CD14-positive monocyte (primary cell): ENCODE measurements around the gene FAM135A. TPM values are rescaled to one million over a fixed set of nuclear protein-coding genes. Genes with fewer than 3 reads are reported as not detected.
A peak's percentile ranks its signal among the peaks of the same experiment; 100 is the strongest.

Experiments used
- DNase-seq, 3 donors: peaks; one replicate each; pipeline ENCODE4 v3.0.0-alpha.2; 2011 to 2022
- H2AFZ ChIP-seq: 2 replicates; pipeline ENCODE4 v1.6.0; 2012; ENCODE audit warnings: mild to moderate bottlenecking, low read depth, low read length, inconsistent platforms; ENCODE audit not compliant: insufficient read depth, poor library complexity, severe bottlenecking
- H3K27ac ChIP-seq, 2 donors: 1 replicate in 1 of 2; 2 replicates in 1 of 2; pipeline ENCODE4 v1.5.1; 2012 to 2013; ENCODE audit warnings: low read length in 2 of 2, control low read depth in 1 of 2, inconsistent platforms in 1 of 2, low read depth in 1 of 2, mild to moderate bottlenecking in 1 of 2
- H3K27me3 ChIP-seq, 2 donors: one replicate each; pipeline versions ENCODE4 v1.6.0 to v1.6.1; 2011 to 2013; ENCODE audit warnings: low read length in 2 of 2; ENCODE audit not compliant: control insufficient read depth in 2 of 2, insufficient read depth in 2 of 2
- H3K36me3 ChIP-seq, 2 donors: replicated peaks in 1 of 2; 1 replicate in 1 of 2; 2 replicates in 1 of 2; pipeline versions ENCODE4 v1.5.1 to v1.6.1; 2012 to 2013; ENCODE audit warnings: low read length in 2 of 2, control low read depth in 1 of 2, inconsistent platforms in 1 of 2, mild to moderate bottlenecking in 1 of 2; ENCODE audit not compliant: insufficient read depth in 2 of 2, control insufficient read depth in 1 of 2
- H3K4me1 ChIP-seq, 2 donors: 1 replicate in 1 of 2; 2 replicates in 1 of 2; pipeline versions ENCODE4 v1.5.1 to v1.6.1; 2012 to 2013; ENCODE audit warnings: low read length in 2 of 2, control low read depth in 1 of 2, inconsistent platforms in 1 of 2, mild to moderate bottlenecking in 1 of 2, moderate library complexity in 1 of 2; ENCODE audit not compliant: insufficient read depth in 2 of 2, control insufficient read depth in 1 of 2
- H3K4me2 ChIP-seq: replicated peaks from 2 replicates; pipeline ENCODE3; 2012; ENCODE audit warnings: low read length, moderate library complexity, mild to moderate bottlenecking; ENCODE audit not compliant: poor library complexity, severe bottlenecking; ENCODE audit errors: extremely low read depth
- H3K4me3 ChIP-seq, 3 experiments: fragments of 200-600 bp in 1 of 3; sonication (generic) in 1 of 3; replicated peaks in 1 of 3; 1 replicate in 2 of 3; 2 replicates in 1 of 3; pipeline ENCODE4 v1.5.1; 2011 to 2013; ENCODE audit warnings: low read length in 3 of 3, mild to moderate bottlenecking in 3 of 3, control low read depth in 2 of 3, low read depth in 2 of 3, inconsistent platforms in 1 of 3, moderate library complexity in 1 of 3
- H3K79me2 ChIP-seq: 2 replicates; pipeline ENCODE4 v1.6.0; 2012; ENCODE audit warnings: mild to moderate bottlenecking, control low read depth, inconsistent platforms, low read length, moderate library complexity; ENCODE audit not compliant: insufficient read depth
- H3K9ac ChIP-seq: 2 replicates; pipeline ENCODE4 v1.6.0; 2017; ENCODE audit warnings: low read length, mild to moderate bottlenecking; ENCODE audit not compliant: insufficient read depth, poor library complexity, severe bottlenecking
- H3K9me3 ChIP-seq, 2 donors: replicated peaks in 1 of 2; 1 replicate in 1 of 2; 2 replicates in 1 of 2; pipeline versions ENCODE4 v1.5.1 to v1.6.1; 2012 to 2013; ENCODE audit warnings: low read length in 2 of 2, control low read depth in 1 of 2; ENCODE audit not compliant: control insufficient read depth in 1 of 2, insufficient read depth in 1 of 2
- H4K20me1 ChIP-seq: 2 replicates; pipeline ENCODE4 v1.6.0; 2012; ENCODE audit warnings: mild to moderate bottlenecking, low read length, control low read depth, moderate library complexity; ENCODE audit not compliant: insufficient read depth
- H3K27ac Mint-ChIP-seq, 7 donors: one replicate each; pipeline ENCODE4 v1.8.0; 2020; ENCODE audit warnings: mild to moderate bottlenecking in 7 of 7, mixed read lengths in 7 of 7, moderate library complexity in 6 of 7, inconsistent platforms in 2 of 7
- H3K27me3 Mint-ChIP-seq, 3 donors: one replicate each; pipeline ENCODE4 v1.8.0; 2021 to 2022; ENCODE audit warnings: low read depth in 3 of 3, mild to moderate bottlenecking in 3 of 3, mixed read lengths in 3 of 3, moderate library complexity in 3 of 3, inconsistent platforms in 1 of 3
- H3K36me3 Mint-ChIP-seq, 2 donors: one replicate each; pipeline ENCODE4 v1.8.0; 2020; ENCODE audit warnings: mixed read lengths in 2 of 2, inconsistent platforms in 1 of 2, mild to moderate bottlenecking in 1 of 2
- H3K4me1 Mint-ChIP-seq: one replicate; pipeline ENCODE4 v1.8.0; 2020; ENCODE audit warnings: mild to moderate bottlenecking, mixed read lengths
- H3K4me3 Mint-ChIP-seq, 2 donors: one replicate each; pipeline ENCODE4 v1.8.0; 2020; ENCODE audit warnings: mild to moderate bottlenecking in 2 of 2, mixed read lengths in 2 of 2, moderate library complexity in 1 of 2
- H3K9me3 Mint-ChIP-seq, 7 donors: one replicate each; pipeline ENCODE4 v1.8.0; 2020 to 2022; ENCODE audit warnings: mixed read lengths in 7 of 7, mild to moderate bottlenecking in 6 of 7, moderate library complexity in 6 of 7, inconsistent platforms in 2 of 7
- WGBS: methylation state at CpG from one replicate; pipeline ENCODE4 v1.1.5; 2013; ENCODE audit warnings: missing lambda C conversion rate; ENCODE audit not compliant: insufficient coverage; 5-methylcytosine and 5-hydroxymethylcytosine counted together
- intact Hi-C, 2 donors: fragments of 100-400 bp; cut with micrococcal nuclease; formaldehyde crosslinking; loops; one replicate each; pipeline versions ENCODE4 v1.15.0 to v1.15.1; 2023
- polyA plus RNA-seq, 3 donors: library from polyadenylated mRNA; depleted of rRNA in 1 of 3; unstranded in 2 of 3; stranded (reverse) in 1 of 3; fragments of 300-500 nt in 2 of 3; fragments of >200 nt in 1 of 3; fragmentation: Illumina TruSeq in 2 of 3; gene quantifications; 1 replicate in 2 of 3; 2 replicates in 1 of 3; pipeline ENCODE4 v1.2.3, GENCODE V29; 2012 to 2021
- TF ChIP-seq, protein P1 (sequence below): fragments of 200-600 bp; IDR thresholded peaks from one replicate; pipeline ENCODE4 v1.8.0; 2022; ENCODE audit warnings: antibody characterized with exemption, mild to moderate bottlenecking

Gene FAM135A
- polyA plus RNA-seq, 3 donors = 4.1 to 10.3 (median 5.4) TPM

DNA sequence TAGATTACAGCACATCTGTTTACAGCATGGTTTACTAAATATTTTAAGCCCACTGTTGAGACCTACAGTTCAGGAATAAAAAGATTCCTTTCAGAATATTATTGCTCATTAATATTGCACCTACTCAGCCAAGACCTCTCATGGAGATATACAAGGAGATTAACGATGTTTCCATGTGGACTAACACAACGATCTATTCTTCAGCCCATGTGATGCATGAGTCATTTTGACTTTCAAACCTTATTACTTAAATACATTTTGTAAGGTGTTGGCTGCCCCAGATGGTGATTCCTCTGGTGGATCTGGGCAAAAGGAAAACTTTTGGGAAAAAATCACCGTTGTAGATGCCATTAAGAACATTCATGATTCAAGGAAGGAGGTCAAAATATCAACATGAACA, 105.4 kb downstream of the FAM135A start:
- Mint-ChIP-seq H3K9me3 (no peaks in the 10 kb centered on the region), H3K36me3 (peaks cover 4 to 8% of the 10 kb centered on the region in 2 donors), H3K4me3 (no peak overlapping the region), H3K27ac (no peak overlapping the region), H3K27me3 (peaks cover 0 to 2% (median 2%) of the 10 kb centered on the region in 3 donors), H3K4me1 (no peaks in the 10 kb centered on the region)
- Histone ChIP-seq H3K4me1 (no peaks in the 10 kb centered on the region), H3K27me3 (no peaks in the 10 kb centered on the region), H3K9ac (no peak overlapping the region), H3K27ac (no peak overlapping the region), H4K20me1 (no peaks in the 10 kb centered on the region), H2AFZ (no peak overlapping the region), H3K36me3 (peaks cover 6 to 16% of the 10 kb centered on the region in 2 donors), H3K79me2 (no peaks in the 10 kb centered on the region), H3K4me2 (no peak overlapping the region), H3K4me3 (no peak overlapping the region), H3K9me3 (no peaks in the 10 kb centered on the region)
- intact Hi-C loops = no loop called here
- 100% methylated on average over 1 of the region's 3 CpGs for WGBS
- DNase-seq = no peak
- TF ChIP-seq, protein P1, sequence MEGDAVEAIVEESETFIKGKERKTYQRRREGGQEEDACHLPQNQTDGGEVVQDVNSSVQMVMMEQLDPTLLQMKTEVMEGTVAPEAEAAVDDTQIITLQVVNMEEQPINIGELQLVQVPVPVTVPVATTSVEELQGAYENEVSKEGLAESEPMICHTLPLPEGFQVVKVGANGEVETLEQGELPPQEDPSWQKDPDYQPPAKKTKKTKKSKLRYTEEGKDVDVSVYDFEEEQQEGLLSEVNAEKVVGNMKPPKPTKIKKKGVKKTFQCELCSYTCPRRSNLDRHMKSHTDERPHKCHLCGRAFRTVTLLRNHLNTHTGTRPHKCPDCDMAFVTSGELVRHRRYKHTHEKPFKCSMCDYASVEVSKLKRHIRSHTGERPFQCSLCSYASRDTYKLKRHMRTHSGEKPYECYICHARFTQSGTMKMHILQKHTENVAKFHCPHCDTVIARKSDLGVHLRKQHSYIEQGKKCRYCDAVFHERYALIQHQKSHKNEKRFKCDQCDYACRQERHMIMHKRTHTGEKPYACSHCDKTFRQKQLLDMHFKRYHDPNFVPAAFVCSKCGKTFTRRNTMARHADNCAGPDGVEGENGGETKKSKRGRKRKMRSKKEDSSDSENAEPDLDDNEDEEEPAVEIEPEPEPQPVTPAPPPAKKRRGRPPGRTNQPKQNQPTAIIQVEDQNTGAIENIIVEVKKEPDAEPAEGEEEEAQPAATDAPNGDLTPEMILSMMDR = no peak

DNA sequence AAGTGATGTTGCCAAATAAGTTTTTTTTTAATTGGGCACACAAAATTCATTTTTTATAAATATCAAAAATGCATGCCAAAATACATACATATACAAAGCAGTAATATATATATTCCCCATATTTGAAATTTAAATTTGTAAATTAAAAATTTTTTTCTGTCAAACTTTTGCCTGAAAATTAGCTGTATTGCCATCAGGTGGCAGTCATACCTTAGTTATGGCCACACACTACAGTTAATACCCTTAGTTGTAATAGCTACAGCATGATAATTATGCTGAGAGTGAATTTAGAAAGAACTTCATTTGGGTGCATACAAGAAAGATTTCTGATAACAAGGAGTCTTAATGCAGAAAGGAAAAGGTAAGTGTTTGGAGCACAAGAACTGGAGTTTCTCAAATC, 107.3 kb downstream of the FAM135A start:
- no peaks in the 10 kb centered on the region for H3K4me1 ChIP-seq
- peaks cover 0 to 2% (median 0%) of the 10 kb centered on the region in 3 donors for H3K27me3 Mint-ChIP-seq
- no peak overlapping the region for H3K27ac Mint-ChIP-seq
- H3K9ac ChIP-seq = no peak overlapping the region
- no peak overlapping the region for H2AFZ ChIP-seq
- TF ChIP-seq, protein P1 = peak; percentile 58
- H3K4me3 ChIP-seq = no peak overlapping the region
- no peaks in the 10 kb centered on the region for H3K9me3 ChIP-seq
- DNase-seq = peak; percentile 1 to 24 (median 8)
- no peak overlapping the region for H3K4me3 Mint-ChIP-seq
- no peaks in the 10 kb centered on the region for H4K20me1 ChIP-seq
- no peak overlapping the region for H3K4me2 ChIP-seq
- no peaks in the 10 kb centered on the region for H3K9me3 Mint-ChIP-seq
- H3K79me2 ChIP-seq = no peaks in the 10 kb centered on the region
- peaks cover 14 to 17% of the 10 kb centered on the region in 2 donors for H3K36me3 Mint-ChIP-seq
- no peak overlapping the region for H3K27ac ChIP-seq
- no peaks in the 10 kb centered on the region for H3K27me3 ChIP-seq
- intact Hi-C loops = loop anchor here (2.0 to 10.0 kb wide), 4 partner anchors 162 to 364 kb away; no protein-coding TSS in a partner anchor
- H3K4me1 Mint-ChIP-seq = no peaks in the 10 kb centered on the region
- peaks cover 9 to 26% of the 10 kb centered on the region in 2 donors for H3K36me3 ChIP-seq
